CD14-positive monocyte (primary cell): ENCODE data around the gene POU6F2. TPM values are rescaled to one million over a fixed set of nuclear protein-coding genes. Genes with fewer than 3 reads are reported as not detected.

Experiments used
- DNase-seq, 3 donors: peaks; one replicate each; pipeline ENCODE4 v3.0.0-alpha.2; 2011 to 2022
- H2AFZ ChIP-seq: 2 replicates; pipeline ENCODE4 v1.6.0; 2012; ENCODE audit warnings: mild to moderate bottlenecking, low read depth, low read length, inconsistent platforms; ENCODE audit not compliant: insufficient read depth, poor library complexity, severe bottlenecking
- H3K27ac ChIP-seq, 2 donors: 1 replicate in 1 of 2; 2 replicates in 1 of 2; pipeline ENCODE4 v1.5.1; 2012 to 2013; ENCODE audit warnings: low read length in 2 of 2, control low read depth in 1 of 2, inconsistent platforms in 1 of 2, low read depth in 1 of 2, mild to moderate bottlenecking in 1 of 2
- H3K27me3 ChIP-seq, 2 donors: one replicate each; pipeline versions ENCODE4 v1.6.0 to v1.6.1; 2011 to 2013; ENCODE audit warnings: low read length in 2 of 2; ENCODE audit not compliant: control insufficient read depth in 2 of 2, insufficient read depth in 2 of 2
- H3K36me3 ChIP-seq, 2 donors: replicated peaks in 1 of 2; 1 replicate in 1 of 2; 2 replicates in 1 of 2; pipeline versions ENCODE4 v1.5.1 to v1.6.1; 2012 to 2013; ENCODE audit warnings: low read length in 2 of 2, control low read depth in 1 of 2, inconsistent platforms in 1 of 2, mild to moderate bottlenecking in 1 of 2; ENCODE audit not compliant: insufficient read depth in 2 of 2, control insufficient read depth in 1 of 2
- H3K4me1 ChIP-seq, 2 donors: 1 replicate in 1 of 2; 2 replicates in 1 of 2; pipeline versions ENCODE4 v1.5.1 to v1.6.1; 2012 to 2013; ENCODE audit warnings: low read length in 2 of 2, control low read depth in 1 of 2, inconsistent platforms in 1 of 2, mild to moderate bottlenecking in 1 of 2, moderate library complexity in 1 of 2; ENCODE audit not compliant: insufficient read depth in 2 of 2, control insufficient read depth in 1 of 2
- H3K4me2 ChIP-seq: replicated peaks from 2 replicates; pipeline ENCODE3; 2012; ENCODE audit warnings: low read length, moderate library complexity, mild to moderate bottlenecking; ENCODE audit not compliant: poor library complexity, severe bottlenecking; ENCODE audit errors: extremely low read depth
- H3K4me3 ChIP-seq, 3 experiments: fragments of 200-600 bp in 1 of 3; sonication (generic) in 1 of 3; replicated peaks in 1 of 3; 1 replicate in 2 of 3; 2 replicates in 1 of 3; pipeline ENCODE4 v1.5.1; 2011 to 2013; ENCODE audit warnings: low read length in 3 of 3, mild to moderate bottlenecking in 3 of 3, control low read depth in 2 of 3, low read depth in 2 of 3, inconsistent platforms in 1 of 3, moderate library complexity in 1 of 3
- H3K79me2 ChIP-seq: 2 replicates; pipeline ENCODE4 v1.6.0; 2012; ENCODE audit warnings: mild to moderate bottlenecking, control low read depth, inconsistent platforms, low read length, moderate library complexity; ENCODE audit not compliant: insufficient read depth
- H3K9ac ChIP-seq: 2 replicates; pipeline ENCODE4 v1.6.0; 2017; ENCODE audit warnings: low read length, mild to moderate bottlenecking; ENCODE audit not compliant: insufficient read depth, poor library complexity, severe bottlenecking
- H3K9me3 ChIP-seq, 2 donors: replicated peaks in 1 of 2; 1 replicate in 1 of 2; 2 replicates in 1 of 2; pipeline versions ENCODE4 v1.5.1 to v1.6.1; 2012 to 2013; ENCODE audit warnings: low read length in 2 of 2, control low read depth in 1 of 2; ENCODE audit not compliant: control insufficient read depth in 1 of 2, insufficient read depth in 1 of 2
- H4K20me1 ChIP-seq: 2 replicates; pipeline ENCODE4 v1.6.0; 2012; ENCODE audit warnings: mild to moderate bottlenecking, low read length, control low read depth, moderate library complexity; ENCODE audit not compliant: insufficient read depth
- H3K27ac Mint-ChIP-seq, 7 donors: one replicate each; pipeline ENCODE4 v1.8.0; 2020; ENCODE audit warnings: mild to moderate bottlenecking in 7 of 7, mixed read lengths in 7 of 7, moderate library complexity in 6 of 7, inconsistent platforms in 2 of 7
- H3K27me3 Mint-ChIP-seq, 3 donors: one replicate each; pipeline ENCODE4 v1.8.0; 2021 to 2022; ENCODE audit warnings: low read depth in 3 of 3, mild to moderate bottlenecking in 3 of 3, mixed read lengths in 3 of 3, moderate library complexity in 3 of 3, inconsistent platforms in 1 of 3
- H3K36me3 Mint-ChIP-seq, 2 donors: one replicate each; pipeline ENCODE4 v1.8.0; 2020; ENCODE audit warnings: mixed read lengths in 2 of 2, inconsistent platforms in 1 of 2, mild to moderate bottlenecking in 1 of 2
- H3K4me1 Mint-ChIP-seq: one replicate; pipeline ENCODE4 v1.8.0; 2020; ENCODE audit warnings: mild to moderate bottlenecking, mixed read lengths
- H3K4me3 Mint-ChIP-seq, 2 donors: one replicate each; pipeline ENCODE4 v1.8.0; 2020; ENCODE audit warnings: mild to moderate bottlenecking in 2 of 2, mixed read lengths in 2 of 2, moderate library complexity in 1 of 2
- H3K9me3 Mint-ChIP-seq, 7 donors: one replicate each; pipeline ENCODE4 v1.8.0; 2020 to 2022; ENCODE audit warnings: mixed read lengths in 7 of 7, mild to moderate bottlenecking in 6 of 7, moderate library complexity in 6 of 7, inconsistent platforms in 2 of 7
- CTCF ChIP-seq: fragments of 200-600 bp; IDR thresholded peaks from one replicate; pipeline ENCODE4 v1.8.0; 2022; ENCODE audit warnings: antibody characterized with exemption, mild to moderate bottlenecking
- WGBS: methylation state at CpG from one replicate; pipeline ENCODE4 v1.1.5; 2013; ENCODE audit warnings: missing lambda C conversion rate; ENCODE audit not compliant: insufficient coverage; 5-methylcytosine and 5-hydroxymethylcytosine counted together
- intact Hi-C, 2 donors: fragments of 100-400 bp; cut with micrococcal nuclease; formaldehyde crosslinking; loops; one replicate each; pipeline versions ENCODE4 v1.15.0 to v1.15.1; 2023
- polyA plus RNA-seq, 3 donors: library from polyadenylated mRNA; depleted of rRNA in 1 of 3; unstranded in 2 of 3; stranded (reverse) in 1 of 3; fragments of 300-500 nt in 2 of 3; fragments of >200 nt in 1 of 3; fragmentation: Illumina TruSeq in 2 of 3; gene quantifications; 1 replicate in 2 of 3; 2 replicates in 1 of 3; pipeline ENCODE4 v1.2.3, GENCODE V29; 2012 to 2021

Gene POU6F2
- polyA plus RNA-seq, 3 donors = not detected

GRCh38 chr7:39367943-39368342, 390.2 kb downstream of the POU6F2 start:
- intact Hi-C loops = no loop called here
- H3K36me3 Mint-ChIP-seq = no peaks in the 10 kb centered on the region
- Histone ChIP-seq H3K36me3 (no peaks in the 10 kb centered on the region), H3K27ac (no peak overlapping the region), H3K4me1 (no peaks in the 10 kb centered on the region), H4K20me1 (no peaks in the 10 kb centered on the region), H3K4me2 (no peak overlapping the region), H3K9ac (no peak overlapping the region), H3K27me3 (no peaks in the 10 kb centered on the region), H2AFZ (no peak overlapping the region), H3K79me2 (no peaks in the 10 kb centered on the region), H3K9me3 (no peaks in the 10 kb centered on the region), H3K4me3 (no peak overlapping the region)
- DNase-seq = no peak
- H3K4me3 Mint-ChIP-seq = no peak overlapping the region
- H3K9me3 Mint-ChIP-seq = peaks cover 0 to 8% (median 3%) of the 10 kb centered on the region in 7 donors
- no peak overlapping the region for H3K27ac Mint-ChIP-seq
- no peaks in the 10 kb centered on the region for H3K4me1 Mint-ChIP-seq
- 100% methylated on average over 1 of the region's 2 CpGs for WGBS
- peaks cover 0 to 3% (median 0%) of the 10 kb centered on the region in 3 donors for H3K27me3 Mint-ChIP-seq
- TF ChIP-seq CTCF = no peak

GRCh38 chr7:39372383-39372782, 394.7 kb downstream of the POU6F2 start:
- TF ChIP-seq CTCF = no peak
- Histone ChIP-seq H2AFZ (no peak overlapping the region), H3K27me3 (no peaks in the 10 kb centered on the region), H3K4me2 (no peak overlapping the region), H3K27ac (no peak overlapping the region), H4K20me1 (no peaks in the 10 kb centered on the region), H3K9ac (no peak overlapping the region), H3K4me3 (no peak overlapping the region), H3K9me3 (no peaks in the 10 kb centered on the region), H3K4me1 (no peaks in the 10 kb centered on the region), H3K79me2 (no peaks in the 10 kb centered on the region), H3K36me3 (no peaks in the 10 kb centered on the region)
- intact Hi-C loops = no loop called here
- Mint-ChIP-seq H3K27me3 (peaks cover 0 to 2% (median 2%) of the 10 kb centered on the region in 3 donors), H3K9me3 (peaks cover 0 to 6% (median 1%) of the 10 kb centered on the region in 7 donors), H3K27ac (no peak overlapping the region), H3K36me3 (no peaks in the 10 kb centered on the region), H3K4me1 (no peaks in the 10 kb centered on the region), H3K4me3 (no peak overlapping the region)
- no CpG with 5 or more reads among the region's 1 CpG for WGBS
- no peak for DNase-seq
